ENCODE data around the gene A4GALT.

- TF ChIP-seq, protein P1, sequence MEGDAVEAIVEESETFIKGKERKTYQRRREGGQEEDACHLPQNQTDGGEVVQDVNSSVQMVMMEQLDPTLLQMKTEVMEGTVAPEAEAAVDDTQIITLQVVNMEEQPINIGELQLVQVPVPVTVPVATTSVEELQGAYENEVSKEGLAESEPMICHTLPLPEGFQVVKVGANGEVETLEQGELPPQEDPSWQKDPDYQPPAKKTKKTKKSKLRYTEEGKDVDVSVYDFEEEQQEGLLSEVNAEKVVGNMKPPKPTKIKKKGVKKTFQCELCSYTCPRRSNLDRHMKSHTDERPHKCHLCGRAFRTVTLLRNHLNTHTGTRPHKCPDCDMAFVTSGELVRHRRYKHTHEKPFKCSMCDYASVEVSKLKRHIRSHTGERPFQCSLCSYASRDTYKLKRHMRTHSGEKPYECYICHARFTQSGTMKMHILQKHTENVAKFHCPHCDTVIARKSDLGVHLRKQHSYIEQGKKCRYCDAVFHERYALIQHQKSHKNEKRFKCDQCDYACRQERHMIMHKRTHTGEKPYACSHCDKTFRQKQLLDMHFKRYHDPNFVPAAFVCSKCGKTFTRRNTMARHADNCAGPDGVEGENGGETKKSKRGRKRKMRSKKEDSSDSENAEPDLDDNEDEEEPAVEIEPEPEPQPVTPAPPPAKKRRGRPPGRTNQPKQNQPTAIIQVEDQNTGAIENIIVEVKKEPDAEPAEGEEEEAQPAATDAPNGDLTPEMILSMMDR (conservative IDR thresholded peaks at IDR 0.05; ENCODE audit: low read length) = no peak
- no peak for TF ChIP-seq EZH2phosphoT487 (IDR thresholded peaks at IDR 0.05; ENCODE audit: borderline replicate concordance)
These were observed 23.1 kb downstream of the A4GALT start for GRCh38 chr22:42697542-42698013.

Data from Loucy (cell line).